GM12801 (cell line): ENCODE results near the gene STRIP1.

Experiments used
- TF ChIP-seq, protein P1 (sequence below): IDR thresholded peaks from one replicate; pipeline ENCODE4 v1.5.1; 2011; ENCODE audit warnings: control low read depth; ENCODE audit not compliant: insufficient read length; ENCODE audit errors: extremely low read depth

STRIP1 gene

GRCh38 chr1:110065841-110066240 is 31.4 kb downstream of the STRIP1 start:
- TF ChIP-seq, protein P1, sequence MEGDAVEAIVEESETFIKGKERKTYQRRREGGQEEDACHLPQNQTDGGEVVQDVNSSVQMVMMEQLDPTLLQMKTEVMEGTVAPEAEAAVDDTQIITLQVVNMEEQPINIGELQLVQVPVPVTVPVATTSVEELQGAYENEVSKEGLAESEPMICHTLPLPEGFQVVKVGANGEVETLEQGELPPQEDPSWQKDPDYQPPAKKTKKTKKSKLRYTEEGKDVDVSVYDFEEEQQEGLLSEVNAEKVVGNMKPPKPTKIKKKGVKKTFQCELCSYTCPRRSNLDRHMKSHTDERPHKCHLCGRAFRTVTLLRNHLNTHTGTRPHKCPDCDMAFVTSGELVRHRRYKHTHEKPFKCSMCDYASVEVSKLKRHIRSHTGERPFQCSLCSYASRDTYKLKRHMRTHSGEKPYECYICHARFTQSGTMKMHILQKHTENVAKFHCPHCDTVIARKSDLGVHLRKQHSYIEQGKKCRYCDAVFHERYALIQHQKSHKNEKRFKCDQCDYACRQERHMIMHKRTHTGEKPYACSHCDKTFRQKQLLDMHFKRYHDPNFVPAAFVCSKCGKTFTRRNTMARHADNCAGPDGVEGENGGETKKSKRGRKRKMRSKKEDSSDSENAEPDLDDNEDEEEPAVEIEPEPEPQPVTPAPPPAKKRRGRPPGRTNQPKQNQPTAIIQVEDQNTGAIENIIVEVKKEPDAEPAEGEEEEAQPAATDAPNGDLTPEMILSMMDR: no peak

DNA sequence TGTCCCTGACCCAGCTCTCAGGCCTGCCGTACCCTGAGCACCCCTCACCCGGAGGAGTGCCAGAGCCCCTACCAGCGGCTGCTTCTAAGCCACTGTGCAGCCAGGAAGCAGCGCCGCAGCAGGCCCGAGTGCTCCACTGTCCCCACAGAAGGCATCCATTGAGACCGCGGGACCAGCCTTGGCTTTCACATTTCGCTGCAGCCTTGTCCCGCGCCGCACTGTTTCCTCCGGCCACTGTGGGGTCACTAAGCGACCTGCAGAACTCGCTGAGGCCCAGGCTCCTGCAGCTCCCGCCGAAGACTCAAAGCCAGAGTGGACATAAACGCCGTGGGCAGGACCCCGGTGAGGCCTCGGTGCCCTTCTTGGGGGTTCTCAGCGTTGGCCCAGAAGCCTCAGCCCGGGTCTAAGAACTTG is 33.1 kb downstream of the STRIP1 start:
- TF ChIP-seq, protein P1: no peak

GRCh38 chr1:110067893-110068645 is 33.6 kb downstream of the STRIP1 start:
- TF ChIP-seq, protein P1: no peak

DNA sequence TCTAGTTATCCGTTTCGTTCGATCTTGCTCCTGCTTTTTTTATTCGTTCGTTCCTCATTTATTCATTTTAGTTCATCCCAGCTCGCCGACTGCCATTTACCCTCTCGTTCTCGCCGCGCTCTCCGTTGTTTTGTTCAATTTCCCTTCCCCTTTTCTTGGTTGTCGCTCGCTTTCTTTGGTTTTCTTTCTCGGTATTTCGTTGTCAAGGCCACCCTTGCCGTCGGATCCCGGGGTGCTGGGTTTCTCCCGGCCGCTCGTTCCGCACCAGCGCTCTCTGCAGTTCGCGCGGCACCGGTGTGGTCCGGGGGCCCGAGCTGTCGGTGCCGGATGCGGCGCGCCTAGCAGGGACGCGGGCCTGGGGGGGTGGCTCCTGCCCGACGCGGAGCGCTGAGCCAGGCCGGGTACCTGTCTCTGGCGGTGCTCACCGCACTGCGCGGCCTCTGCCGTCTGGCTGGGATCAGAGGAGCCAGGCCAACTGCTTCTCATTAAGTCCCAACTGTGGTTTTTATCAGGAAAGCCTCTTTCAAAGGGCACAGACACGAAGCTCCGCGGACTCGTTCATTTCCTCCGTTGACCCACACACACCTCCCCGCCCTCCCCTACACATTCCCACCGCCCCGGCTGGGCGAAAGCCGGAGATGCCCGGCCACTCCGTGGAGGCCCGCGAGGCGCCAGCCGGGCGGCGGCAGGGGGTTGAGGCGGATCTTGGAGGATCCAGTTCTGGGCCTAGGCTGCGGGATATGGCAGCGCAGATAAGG is 34.4 kb downstream of the STRIP1 start:
- TF ChIP-seq, protein P1: no peak

DNA sequence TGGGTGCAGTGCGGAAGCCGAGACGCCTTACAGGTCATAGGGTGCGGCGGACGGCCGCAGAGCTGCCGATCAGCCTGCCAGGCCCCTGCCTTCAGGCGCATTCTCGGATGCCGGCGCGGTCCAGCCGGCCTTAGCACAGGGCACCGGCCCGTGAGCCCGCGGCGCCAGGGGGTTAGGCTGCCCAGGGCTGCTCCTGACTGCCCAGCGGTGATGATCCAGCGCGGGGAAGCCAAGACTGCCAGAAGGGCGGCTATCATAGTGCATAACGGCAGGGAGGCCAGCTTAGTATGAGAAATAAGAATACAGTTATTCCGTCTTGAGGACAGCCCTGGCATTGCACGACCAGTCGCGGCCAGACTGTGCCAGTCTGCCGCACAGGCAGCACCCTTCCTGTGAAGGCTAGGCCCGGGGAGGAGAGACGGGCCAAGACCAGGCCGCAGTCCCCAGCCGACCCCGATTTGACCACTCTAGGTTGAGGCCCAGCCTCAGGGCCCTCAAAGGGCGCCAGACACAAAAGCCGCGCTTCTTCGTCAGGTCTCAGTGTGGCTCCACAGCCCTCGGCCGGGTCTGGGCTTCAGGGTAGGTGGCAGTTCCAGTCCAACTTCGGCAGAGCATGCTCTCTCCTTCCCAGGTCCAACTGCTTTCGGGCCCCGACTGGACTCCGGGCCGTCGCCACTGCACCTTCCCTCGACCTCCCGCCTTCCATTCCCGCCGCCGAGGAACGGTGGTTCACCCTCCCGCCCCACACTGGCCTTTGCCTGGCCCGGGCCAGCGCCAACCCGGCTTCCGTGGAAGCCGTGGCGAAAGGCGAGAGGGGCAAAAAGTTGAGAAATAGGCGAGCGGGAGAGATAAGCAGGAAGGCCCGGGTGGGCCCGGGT is 35.2 kb downstream of the STRIP1 start:
- TF ChIP-seq, protein P1: no peak

DNA sequence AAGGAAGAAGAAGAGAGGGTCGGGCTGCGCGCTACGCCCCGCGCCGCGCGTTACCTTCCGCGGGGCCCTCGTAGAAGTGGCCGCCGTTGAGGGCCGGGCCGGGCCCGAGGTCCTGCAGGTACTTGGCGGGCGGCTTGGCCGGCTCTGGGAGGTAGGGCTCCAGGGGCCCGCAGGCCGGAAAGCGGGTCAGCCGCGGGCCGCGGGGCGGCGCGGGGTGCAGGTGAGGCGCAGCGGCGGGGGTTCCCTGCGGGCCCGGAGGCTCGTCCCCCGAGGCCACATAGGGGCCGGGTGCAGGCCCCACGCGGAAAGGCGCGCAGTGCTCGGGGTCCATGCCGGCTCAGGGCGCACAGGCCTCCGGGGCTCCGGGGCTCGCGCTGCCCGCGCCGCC is 35.9 kb downstream of the STRIP1 start:
- TF ChIP-seq, protein P1: no peak
